GM12878 (cell line): ENCODE results near the gene CRMP1. TPM values are rescaled to one million over a fixed set of nuclear protein-coding genes. Genes with fewer than 3 reads are reported as not detected.

Experiments
- ATAC-seq: fragments of 200-7000 bp; cut with Tn5 transposase; 3 replicates; pipeline ENCODE4 v1.9.1; 2020; ENCODE audit warnings: mild to moderate bottlenecking, moderate library complexity
- BruUV-seq: library from RNA; stranded (reverse); fragments of 400-500 nt; replicated peaks from 2 replicates; lab custom pipeline; 2021; lab: Mats Ljungman, UMichigan
- CTCF ChIA-PET: fragments of 300-600 bp; sonication (Branson Sonifier 250); formaldehyde crosslinking; extraction: SDS; loops from one replicate; lab custom pipeline; 2021; ENCODE audit warnings: inconsistent platforms; lab: Yijun Ruan, JAX
- POLR2A ChIA-PET: fragments of 350-600 bp; formaldehyde crosslinking; extraction: SDS; loops from one replicate; lab custom pipeline; 2021; ENCODE audit warnings: inconsistent platforms; lab: Charles Lee
- RAD21 ChIA-PET: fragments of 300-600 bp; sonication (Branson Sonifier 250); formaldehyde crosslinking; loops from one replicate; lab custom pipeline; 2023; ENCODE audit warnings: antibody characterized with exemption; ENCODE audit not compliant: unreplicated experiment; lab: Charles Lee
- SMC1A ChIA-PET: fragments of 300-600 bp; sonication (Branson Sonifier 250); formaldehyde crosslinking; loops from one replicate; lab custom pipeline; 2023; ENCODE audit not compliant: unreplicated experiment, uncharacterized antibody; lab: Charles Lee
- DNase-seq: peaks from one replicate; pipeline ENCODE4 v3.0.0-alpha.2; 2011; ENCODE audit warnings: low read depth, low spot score
- FAIRE-seq: peaks from 3 replicates; lab custom pipeline; 2011; peaks lifted over from hg19 to GRCh38; lab: Jason Lieb, UNC
- H2AFZ ChIP-seq: 2 replicates; pipeline ENCODE4 v1.6.0; 2011; ENCODE audit warnings: low read depth, low read length, control low read depth; ENCODE audit not compliant: control insufficient read depth
- H3K27ac ChIP-seq: 2 replicates; pipeline ENCODE4 v1.5.1; 2011; ENCODE audit warnings: control low read depth; ENCODE audit not compliant: control insufficient read depth, insufficient read depth
- H3K27me3 ChIP-seq, 2 experiments: replicated peaks in 1 of 2; 2 replicates each; pipeline versions ENCODE4 v1.6.0 to v1.6.1; 2011; ENCODE audit warnings: low read length in 1 of 2; ENCODE audit not compliant: control insufficient read depth in 2 of 2, insufficient read depth in 2 of 2
- H3K36me3 ChIP-seq, 2 experiments: 2 replicates each; pipeline ENCODE4 v1.5.1; 2011; ENCODE audit warnings: low read length in 1 of 2; ENCODE audit not compliant: control insufficient read depth in 2 of 2, insufficient read depth in 2 of 2
- H3K4me1 ChIP-seq: 2 replicates; pipeline ENCODE4 v1.6.1; 2011; ENCODE audit warnings: mild to moderate bottlenecking, low read length, moderate library complexity, mixed read lengths; ENCODE audit not compliant: control insufficient read depth, insufficient read depth
- H3K4me2 ChIP-seq: 2 replicates; pipeline ENCODE4 v1.6.0; 2011; ENCODE audit warnings: control low read depth; ENCODE audit not compliant: control insufficient read depth, insufficient read depth
- H3K4me3 ChIP-seq: fragments of 200-600 bp; sonication (generic); 2 replicates; pipeline ENCODE4 v1.5.1; 2016
- H3K79me2 ChIP-seq: 2 replicates; pipeline ENCODE4 v1.6.0; 2011; ENCODE audit warnings: low read length; ENCODE audit not compliant: control insufficient read depth, insufficient read depth
- H3K9ac ChIP-seq: 2 replicates; pipeline ENCODE4 v1.8.0; 2011; ENCODE audit warnings: low read length, control low read depth, mixed read lengths; ENCODE audit not compliant: control insufficient read depth, insufficient read depth
- H3K9me3 ChIP-seq: replicated peaks from 3 replicates; pipeline ENCODE4 v1.5.1; 2011; ENCODE audit warnings: mild to moderate bottlenecking, low read length; ENCODE audit not compliant: control insufficient read depth, insufficient read depth
- H4K20me1 ChIP-seq: 2 replicates; pipeline ENCODE4 v1.6.0; 2011; ENCODE audit not compliant: control insufficient read depth, insufficient read depth
- CREB1 ChIP-seq: IDR thresholded peaks from 2 replicates; pipeline ENCODE4 v1.6.1; 2012; ENCODE audit warnings: low read depth, mild to moderate bottlenecking, inconsistent platforms
- EGR1 ChIP-seq, 2 experiments: IDR thresholded peaks; 1 replicate in 1 of 2; 2 replicates in 1 of 2; pipeline ENCODE4 v1.6.1; 2011 to 2012; ENCODE audit warnings: low read depth in 2 of 2, low read length in 2 of 2, borderline replicate concordance in 1 of 2, mild to moderate bottlenecking in 1 of 2, moderate library complexity in 1 of 2
- HDAC6 ChIP-seq: fragments of 200-600 bp; sonication (generic); IDR thresholded peaks from one replicate; pipeline ENCODE4 v1.8.0; 2017; ENCODE audit warnings: antibody characterized with exemption; ENCODE audit not compliant: unreplicated experiment
- JUND ChIP-seq: IDR thresholded peaks from 2 replicates; pipeline ENCODE4 v1.6.1; 2012; ENCODE audit warnings: low read depth, mild to moderate bottlenecking, low read length, improper control_type of control experiment, moderate library complexity
- KDM1A ChIP-seq: fragments of 200-600 bp; sonication (generic); IDR thresholded peaks from 2 replicates; pipeline ENCODE4 v1.6.1; 2016; ENCODE audit warnings: borderline replicate concordance
- POLR2AphosphoS5 ChIP-seq: IDR thresholded peaks from 2 replicates; pipeline ENCODE4 v1.6.1; 2011; ENCODE audit warnings: mild to moderate bottlenecking, low read length, inconsistent platforms
- YBX1 ChIP-seq: fragments of 450-650 bp; IDR thresholded peaks from 2 replicates; pipeline ENCODE4 v1.6.1; 2016; ENCODE audit warnings: antibody characterized with exemption
- ZNF207 ChIP-seq: fragments of 450-650 bp; IDR thresholded peaks from 2 replicates; pipeline ENCODE4 v1.6.1; 2014; ENCODE audit warnings: antibody characterized with exemption, mild to moderate bottlenecking, borderline replicate concordance
- WGBS: methylation state at CpG from one replicate; pipeline ENCODE4 v1.1.6; 2016; ENCODE audit warnings: low lambda C conversion rate; ENCODE audit not compliant: insufficient replicate concordance, insufficient coverage; ENCODE audit errors: missing lambda C conversion rate; 5-methylcytosine and 5-hydroxymethylcytosine counted together
- in situ Hi-C: fragments of 300-500 bp; cut with MboI; formaldehyde crosslinking; loops from 9 replicates; pipeline ENCODE4 v1.14.3; 2018; ENCODE audit warnings: mixed read lengths
- intact Hi-C: fragments of 100-400 bp; cut with micrococcal nuclease; formaldehyde crosslinking; loops from one replicate; pipeline ENCODE4 v1.14.2; 2022; ENCODE audit not compliant: unreplicated experiment
- polyA plus RNA-seq, 11 experiments: library from polyadenylated mRNA; depleted of rRNA in 4 of 11; unstranded in 6 of 11; stranded (reverse) in 5 of 11; fragments of >200 nt; fragmentation: Nextera tagmentation in 4 of 11; fragmentation: Illumina TruSeq in 1 of 11; extraction: Ambion mirVana in 4 of 11; extraction: Trizol in 1 of 11; gene quantifications; 1 replicate in 1 of 11; 2 replicates in 10 of 11; pipeline versions ENCODE4 v1.2.1 to v1.2.3, GENCODE V29; 2011 to 2016; ENCODE audit warnings: inconsistent platforms in 2 of 11, missing spikeins in 2 of 11, low read depth in 1 of 11
- total RNA-seq, 4 experiments: library from RNA; depleted of rRNA in 3 of 4; stranded (reverse); fragments of >200 nt in 3 of 4; fragmentation: Illumina TruSeq in 1 of 4; extraction: Trizol in 1 of 4; gene quantifications; 2 replicates each; pipeline versions ENCODE4 v1.2.1 to v1.2.3, GENCODE V29; 2013 to 2021
- TF ChIP-seq, protein P1 (sequence below): fragments of 450-650 bp; IDR thresholded peaks from 2 replicates; pipeline ENCODE4 v1.6.1; 2017; ENCODE audit warnings: antibody characterized with exemption, mild to moderate bottlenecking, moderate library complexity

The CRMP1 gene
- total and polyA plus RNA-seq, 10 of the 15 experiments (the other 5 are each of a cell fraction or from before 2014, with no cell fraction given), result 0.03 to 1.4 (median 0.12) TPM; not detected in 2

DNA sequence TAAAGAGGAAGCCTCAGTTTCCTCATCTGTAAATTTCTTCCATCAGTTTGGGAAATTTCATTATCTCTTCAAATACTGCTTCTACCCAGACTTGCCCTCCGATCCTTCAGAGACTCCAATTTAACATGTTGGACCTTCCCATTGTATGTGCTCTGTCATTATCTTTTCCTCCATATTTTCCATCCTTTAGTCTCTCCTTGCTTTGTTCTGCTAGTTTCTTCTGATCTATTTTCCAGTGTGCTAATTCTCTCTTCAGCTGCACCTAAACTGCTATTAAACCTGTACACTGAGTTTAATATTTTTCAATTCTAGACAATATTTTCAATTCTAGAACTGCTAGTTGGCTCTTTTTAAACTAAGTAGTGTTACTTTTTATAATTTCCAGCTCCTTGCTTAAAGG lies 116.4 kb downstream of the CRMP1 start:
- H3K4me3 ChIP-seq, result no peak overlapping the region
- DNase-seq (no peak), FAIRE-seq (no peak), ATAC-seq (no peak)
- 33% methylated on average over 1 of the region's 1 CpG for WGBS
- H3K36me3 ChIP-seq, result 0 out of 4 replicates have a peak, but pooled peaks cover 0 to 3% of the 10 kb centered on the region in 2 experiments
- H3K27ac ChIP-seq, result no peak overlapping the region
- H3K79me2 ChIP-seq, result no peaks in the 10 kb centered on the region
- H3K9ac ChIP-seq, result no peak overlapping the region
- H3K27me3 ChIP-seq, result no peaks in the 10 kb centered on the region
- intact Hi-C loops (no loop called here), in situ Hi-C loops (no loop called here)
- SMC1A ChIA-PET, result no interaction called here
- no TSS peak for BruUV-seq
- CTCF ChIA-PET, result no interaction called here
- H3K9me3 ChIP-seq, result peaks cover 6% of the 10 kb centered on the region; the same call in 2 of the 3 replicates
- H2AFZ ChIP-seq, result no peak overlapping the region
- no peak overlapping the region for H3K4me2 ChIP-seq
- no peaks in the 10 kb centered on the region for H4K20me1 ChIP-seq
- TF ChIP-seq CREB1, result no peak
- TF ChIP-seq ZNF207, result no peak
- TF ChIP-seq KDM1A, result no peak
- no peak for TF ChIP-seq JUND
- H3K4me1 ChIP-seq, result 0 out of 2 replicates have a peak, but pooled peaks cover 6% of the 10 kb centered on the region
- RAD21 ChIA-PET, result no interaction called here
- POLR2A ChIA-PET, result no interaction called here

DNA sequence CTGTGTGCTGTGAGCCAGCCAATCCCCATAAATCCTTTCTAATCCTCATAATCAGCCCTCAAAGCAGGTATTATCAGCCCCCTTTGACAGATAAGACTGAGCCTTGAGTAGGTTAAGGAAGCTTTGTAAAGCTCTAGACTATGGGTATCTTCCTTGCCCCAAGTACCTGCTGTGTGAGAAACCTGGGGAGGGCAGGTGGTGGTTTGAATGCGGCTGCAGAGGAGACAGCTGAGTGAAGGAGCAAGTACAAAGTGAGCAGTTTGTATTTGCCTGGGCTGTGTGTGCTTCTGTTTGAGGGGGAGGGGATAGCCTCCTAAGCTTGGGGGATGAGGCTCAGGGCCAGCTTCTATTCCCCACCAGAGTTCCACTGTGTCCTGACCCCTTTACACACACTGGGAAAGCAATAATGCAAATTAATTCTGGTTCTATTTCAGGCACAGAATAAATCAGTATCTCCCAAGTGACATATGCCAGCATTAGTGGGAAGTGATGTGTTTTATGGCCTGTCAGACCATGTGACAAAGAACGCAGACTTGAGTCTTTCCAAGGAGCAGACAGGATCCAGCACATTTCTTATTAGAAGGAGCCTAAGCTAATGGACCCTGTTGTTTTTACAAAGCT lies 118.4 kb downstream of the CRMP1 start:
- ChIA-PET SMC1A (interaction anchor here (0.6 to 1.6 kb wide), 2 partner anchors 52 to 60 kb away, joined by 3 to 4 read pairs; no protein-coding TSS in a partner anchor), POLR2A (interaction anchor here (1.2 kb wide), 1 partner anchor 37 kb away, joined by 3 read pairs; no protein-coding TSS in a partner anchor)
- no peak for FAIRE-seq

More for the DNA sequence above, 118.4 kb downstream of the CRMP1 start:
- no peak overlapping the region for H3K4me2 ChIP-seq
- intact Hi-C loops, result no loop called here
- H3K27ac ChIP-seq, result no peak overlapping the region
- CTCF ChIA-PET, result no interaction called here
- RAD21 ChIA-PET, result no interaction called here
- BruUV-seq, result no TSS peak
- no peak for TF ChIP-seq HDAC6
- TF ChIP-seq, protein P1, sequence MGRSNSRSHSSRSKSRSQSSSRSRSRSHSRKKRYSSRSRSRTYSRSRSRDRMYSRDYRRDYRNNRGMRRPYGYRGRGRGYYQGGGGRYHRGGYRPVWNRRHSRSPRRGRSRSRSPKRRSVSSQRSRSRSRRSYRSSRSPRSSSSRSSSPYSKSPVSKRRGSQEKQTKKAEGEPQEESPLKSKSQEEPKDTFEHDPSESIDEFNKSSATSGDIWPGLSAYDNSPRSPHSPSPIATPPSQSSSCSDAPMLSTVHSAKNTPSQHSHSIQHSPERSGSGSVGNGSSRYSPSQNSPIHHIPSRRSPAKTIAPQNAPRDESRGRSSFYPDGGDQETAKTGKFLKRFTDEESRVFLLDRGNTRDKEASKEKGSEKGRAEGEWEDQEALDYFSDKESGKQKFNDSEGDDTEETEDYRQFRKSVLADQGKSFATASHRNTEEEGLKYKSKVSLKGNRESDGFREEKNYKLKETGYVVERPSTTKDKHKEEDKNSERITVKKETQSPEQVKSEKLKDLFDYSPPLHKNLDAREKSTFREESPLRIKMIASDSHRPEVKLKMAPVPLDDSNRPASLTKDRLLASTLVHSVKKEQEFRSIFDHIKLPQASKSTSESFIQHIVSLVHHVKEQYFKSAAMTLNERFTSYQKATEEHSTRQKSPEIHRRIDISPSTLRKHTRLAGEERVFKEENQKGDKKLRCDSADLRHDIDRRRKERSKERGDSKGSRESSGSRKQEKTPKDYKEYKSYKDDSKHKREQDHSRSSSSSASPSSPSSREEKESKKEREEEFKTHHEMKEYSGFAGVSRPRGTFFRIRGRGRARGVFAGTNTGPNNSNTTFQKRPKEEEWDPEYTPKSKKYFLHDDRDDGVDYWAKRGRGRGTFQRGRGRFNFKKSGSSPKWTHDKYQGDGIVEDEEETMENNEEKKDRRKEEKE, result no peak
- TF ChIP-seq YBX1, result no peak
- no peak for TF ChIP-seq POLR2AphosphoS5
- TF ChIP-seq EGR1 (IDR thresholded peaks at IDR 0.05; ENCODE audit: borderline replicate concordance in 1 of 2, low read depth in 2 of 2, low read length in 2 of 2), result no peak
- no peaks in the 10 kb centered on the region; a peak in 1 of 4 replicates for H3K36me3 ChIP-seq
- no peak overlapping the region for H3K4me3 ChIP-seq
- no peak for ATAC-seq
- H3K9ac ChIP-seq, result no peak overlapping the region
- 0 out of 2 replicates have a peak, but pooled peaks cover 6% of the 10 kb centered on the region for H3K4me1 ChIP-seq
- no peak for DNase-seq
- H3K27me3 ChIP-seq, result no peaks in the 10 kb centered on the region
- no peaks in the 10 kb centered on the region for H4K20me1 ChIP-seq
- WGBS, result 0% methylated on average over 2 of the region's 2 CpGs
- in situ Hi-C loops, result no loop called here
- H3K79me2 ChIP-seq, result no peaks in the 10 kb centered on the region
- peaks cover 12% of the 10 kb centered on the region; the same call in 2 of the 3 replicates for H3K9me3 ChIP-seq
- no peak overlapping the region for H2AFZ ChIP-seq
